GM20000 (cell line): ENCODE data around the gene DDX54.
A peak's percentile ranks its signal among the peaks of the same experiment; 100 is the strongest.

Source experiments
- DNase-seq: peaks from one replicate; pipeline ENCODE4 v3.0.0; 2012; ENCODE audit warnings: low spot score
- TF ChIP-seq, protein P1 (sequence below): IDR thresholded peaks from 2 replicates; pipeline ENCODE4 v1.5.1; 2012; ENCODE audit warnings: mild to moderate bottlenecking, control low read depth; ENCODE audit errors: extremely low read depth, missing control alignments

The DDX54 gene

DNA sequence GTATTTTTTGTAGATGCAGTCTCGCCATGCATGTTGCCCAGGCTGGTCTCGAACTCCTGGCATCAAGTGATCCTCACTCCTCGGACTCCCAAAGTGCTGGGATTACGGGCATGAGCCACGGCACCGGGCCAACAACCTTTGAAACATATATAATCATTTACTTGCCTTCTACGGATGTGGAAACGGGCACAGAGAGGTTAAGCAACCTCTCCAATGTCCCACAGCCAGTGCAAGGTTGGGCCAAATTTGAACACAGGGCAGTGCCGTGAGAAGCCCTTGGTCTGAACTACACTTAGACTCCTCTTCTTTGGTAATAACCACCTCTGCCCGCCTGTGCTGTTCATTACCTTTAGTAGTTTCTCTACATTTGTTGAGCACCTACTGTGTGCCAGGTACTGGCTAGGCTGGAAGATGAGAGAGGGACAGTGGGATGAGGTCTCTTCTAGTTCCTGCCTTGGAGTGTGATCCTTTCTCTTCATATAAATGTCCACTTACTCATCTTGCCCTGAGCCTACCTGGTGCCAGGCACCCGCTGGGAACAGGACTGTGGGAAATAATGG lies 2.2 kb downstream of the DDX54 start:
- TF ChIP-seq, protein P1, sequence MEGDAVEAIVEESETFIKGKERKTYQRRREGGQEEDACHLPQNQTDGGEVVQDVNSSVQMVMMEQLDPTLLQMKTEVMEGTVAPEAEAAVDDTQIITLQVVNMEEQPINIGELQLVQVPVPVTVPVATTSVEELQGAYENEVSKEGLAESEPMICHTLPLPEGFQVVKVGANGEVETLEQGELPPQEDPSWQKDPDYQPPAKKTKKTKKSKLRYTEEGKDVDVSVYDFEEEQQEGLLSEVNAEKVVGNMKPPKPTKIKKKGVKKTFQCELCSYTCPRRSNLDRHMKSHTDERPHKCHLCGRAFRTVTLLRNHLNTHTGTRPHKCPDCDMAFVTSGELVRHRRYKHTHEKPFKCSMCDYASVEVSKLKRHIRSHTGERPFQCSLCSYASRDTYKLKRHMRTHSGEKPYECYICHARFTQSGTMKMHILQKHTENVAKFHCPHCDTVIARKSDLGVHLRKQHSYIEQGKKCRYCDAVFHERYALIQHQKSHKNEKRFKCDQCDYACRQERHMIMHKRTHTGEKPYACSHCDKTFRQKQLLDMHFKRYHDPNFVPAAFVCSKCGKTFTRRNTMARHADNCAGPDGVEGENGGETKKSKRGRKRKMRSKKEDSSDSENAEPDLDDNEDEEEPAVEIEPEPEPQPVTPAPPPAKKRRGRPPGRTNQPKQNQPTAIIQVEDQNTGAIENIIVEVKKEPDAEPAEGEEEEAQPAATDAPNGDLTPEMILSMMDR, result no peak
- DNase-seq, result no peak

DNA sequence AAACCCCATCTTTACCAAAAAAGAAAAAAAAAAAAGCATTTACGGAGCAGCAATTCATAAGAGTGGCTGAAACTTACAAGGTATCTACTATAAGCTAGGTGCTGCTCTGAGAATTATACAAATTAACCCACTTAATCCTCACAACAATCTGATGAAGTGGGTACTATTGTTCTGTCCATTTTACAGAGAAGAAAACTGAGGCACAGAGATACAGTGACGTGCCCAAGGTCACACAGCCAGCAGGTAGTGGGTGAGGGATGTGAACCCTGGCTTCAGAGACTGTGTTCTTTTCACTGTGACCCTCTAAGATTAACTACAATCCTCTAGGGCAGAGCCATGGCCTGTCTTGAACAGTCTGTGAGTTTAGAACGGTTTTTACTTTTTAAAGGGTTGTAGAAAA lies 3.3 kb downstream of the DDX54 start:
- no peak for DNase-seq

DNA sequence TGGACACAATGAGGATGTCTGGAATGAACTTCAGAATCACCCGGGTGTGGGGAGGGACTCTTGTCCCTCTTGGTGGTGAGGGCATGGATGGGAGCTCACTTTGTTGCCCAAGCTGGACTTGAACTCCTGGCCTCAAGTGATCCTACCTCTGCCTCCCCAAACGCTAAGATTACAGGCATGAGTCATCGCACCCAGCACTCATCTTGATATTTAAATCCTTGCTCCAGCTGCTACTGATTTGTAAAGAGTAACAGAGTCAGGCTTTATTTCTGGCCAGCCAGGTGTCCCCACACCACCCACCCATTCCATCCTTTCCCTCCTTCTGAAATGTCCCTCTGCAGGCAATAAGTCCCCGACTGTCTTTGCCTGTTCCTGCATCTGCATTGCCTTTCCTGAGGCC lies 4.9 kb downstream of the DDX54 start:
- TF ChIP-seq, protein P1, result no peak
- no peak for DNase-seq

More for the DNA sequence above, 3.3 kb downstream of the DDX54 start:
- TF ChIP-seq, protein P1, result no peak

DNA sequence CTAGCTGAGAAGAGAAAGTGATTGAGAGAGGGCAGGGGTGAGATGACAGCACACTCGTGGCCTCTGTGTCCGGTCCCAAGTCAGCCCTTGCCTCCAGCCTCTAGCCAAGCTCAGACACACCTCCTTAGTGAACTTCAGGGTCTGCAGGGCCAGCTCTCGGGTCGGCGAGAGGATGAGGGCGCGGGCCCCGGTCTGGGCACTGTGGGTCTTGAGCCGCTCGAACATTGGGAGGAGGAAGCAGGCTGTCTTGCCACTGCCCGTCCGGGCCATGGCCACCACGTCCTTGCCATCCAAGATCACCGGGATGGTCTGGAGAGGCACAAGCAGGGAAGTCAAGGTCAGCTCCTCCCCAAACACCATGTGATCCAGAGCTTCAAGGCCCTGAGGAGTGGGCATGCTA lies 6.3 kb downstream of the DDX54 start:
- TF ChIP-seq, protein P1, result no peak
- DNase-seq, result no peak

DNA sequence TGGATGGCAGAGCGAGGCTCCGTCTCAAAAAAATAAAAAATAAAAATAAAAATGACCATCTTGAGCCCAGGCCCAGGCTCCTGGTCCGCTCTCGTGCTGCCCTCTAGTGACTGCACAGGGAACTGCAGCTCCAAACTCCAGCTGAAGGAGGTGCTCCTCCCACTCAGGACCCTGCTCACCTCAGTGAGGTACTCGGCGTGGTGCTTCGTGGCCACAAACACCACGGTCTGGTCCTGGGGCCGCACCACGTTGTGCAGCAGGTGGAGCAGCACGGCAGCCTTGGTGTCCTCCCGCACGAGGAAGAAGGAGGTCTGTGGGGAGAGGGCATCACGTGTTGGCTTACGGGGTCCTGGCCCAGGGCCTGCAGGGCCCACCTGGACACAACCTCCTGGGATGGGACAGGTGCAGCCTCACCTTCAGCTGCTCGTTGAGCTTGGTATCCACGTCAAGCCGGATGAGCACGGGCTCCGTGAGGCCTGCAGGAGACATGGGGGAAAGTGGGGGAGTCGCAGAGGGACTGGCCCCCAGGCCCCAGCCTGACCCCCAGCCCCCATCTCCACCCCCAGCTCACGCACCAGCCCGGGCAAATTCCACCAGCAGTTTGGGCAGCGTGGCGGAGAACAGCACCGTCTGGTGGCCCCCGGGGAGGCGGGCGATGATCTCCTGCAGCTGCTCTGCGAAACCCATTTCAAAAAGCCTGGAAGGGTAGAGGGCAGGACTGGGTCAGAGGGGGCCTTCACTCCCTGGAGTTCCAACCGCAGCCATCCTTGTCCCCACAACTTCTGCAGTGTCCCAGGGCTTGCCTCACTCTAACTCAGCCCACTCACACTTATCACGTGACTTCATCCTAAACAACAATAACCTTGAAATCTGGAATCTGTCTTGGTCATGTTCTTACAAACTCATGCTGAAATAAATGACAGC lies 10.6 kb downstream of the DDX54 start:
- DNase-seq, result peak; percentile 88
- TF ChIP-seq, protein P1, result peak; percentile 98

DNA sequence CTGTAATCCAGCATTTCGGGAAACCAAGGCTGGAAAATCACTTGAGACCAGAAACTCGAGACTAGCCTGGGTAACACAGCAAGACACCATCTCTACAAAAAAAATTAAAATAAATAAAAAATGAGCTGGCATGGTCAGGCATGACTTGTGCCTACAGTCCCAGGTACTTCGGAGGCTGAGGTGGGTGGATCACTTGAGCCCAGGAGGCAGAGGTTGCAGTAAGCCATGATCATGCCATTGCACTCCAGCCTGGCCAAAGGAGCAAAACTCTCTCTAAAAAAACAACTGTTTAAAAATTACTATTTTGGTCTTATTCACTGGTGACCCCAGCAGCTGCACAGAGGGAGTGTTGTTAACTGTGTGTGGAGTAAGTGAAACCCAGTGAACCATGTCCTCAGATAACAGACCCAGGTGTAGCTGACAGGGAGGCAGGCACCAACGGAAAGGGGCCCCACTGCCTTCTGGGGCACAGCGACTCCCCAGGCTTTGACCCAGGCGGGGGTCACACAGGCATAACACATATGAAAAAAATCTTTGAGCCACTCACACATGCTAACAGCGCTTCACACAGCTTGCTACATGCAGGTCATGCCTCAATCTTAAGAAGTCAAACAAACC lies 12.1 kb downstream of the DDX54 start:
- DNase-seq, result peak; percentile 78
- TF ChIP-seq, protein P1, result no peak

DNA sequence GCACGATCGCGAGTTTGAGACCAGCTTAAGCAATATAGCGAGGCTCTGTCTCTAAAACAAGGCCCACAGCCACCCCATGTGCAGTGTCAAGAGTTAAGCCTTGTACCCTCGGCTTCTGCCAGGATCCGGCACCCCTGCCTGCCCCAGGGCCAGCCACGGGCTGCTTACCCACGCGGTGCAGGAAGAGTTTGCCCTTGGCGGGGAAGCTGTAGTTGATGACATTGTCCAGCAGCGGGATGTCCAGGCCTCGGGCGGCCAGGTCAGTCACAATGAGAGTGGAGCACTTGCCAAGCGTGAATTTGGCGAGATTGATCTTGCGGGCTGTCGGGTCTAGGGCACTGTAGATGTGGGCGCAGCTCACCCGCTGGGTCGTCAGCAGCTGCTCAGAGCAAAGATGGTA lies 13.1 kb downstream of the DDX54 start:
- TF ChIP-seq, protein P1, result no peak

More for the DNA sequence above, 13.1 kb downstream of the DDX54 start:
- DNase-seq, result no peak
